WTC11 (cell line): ENCODE data around the gene SLC30A1. TPM values are rescaled to one million over a fixed set of nuclear protein-coding genes. Genes with fewer than 3 reads are reported as not detected.

ENCODE experiments used
- ATAC-seq: fragments of 200-7000 bp; cut with Tn5 transposase; 2 replicates; pipeline ENCODE4 v1.10.0; 2021; ENCODE audit warnings: mild to moderate bottlenecking, moderate library complexity
- CTCF ChIA-PET: fragments of 300-600 bp; sonication (Branson Sonifier 250); formaldehyde crosslinking; loops from one replicate; lab custom pipeline; 2021; ENCODE audit warnings: antibody characterized with exemption; lab: Charles Lee
- POLR2A ChIA-PET: fragments of 350-600 bp; sonication (Branson Sonifier 250); formaldehyde crosslinking; loops from one replicate; lab custom pipeline; 2021; ENCODE audit warnings: antibody characterized with exemption; lab: Charles Lee
- DNase-seq: peaks from one replicate; pipeline ENCODE4 v3.0.0; 2021; ENCODE audit warnings: low spot score
- H3K27ac Mint-ChIP-seq: 2 replicates; pipeline ENCODE4 v1.8.0; 2021; ENCODE audit warnings: mixed read lengths
- H3K27me3 Mint-ChIP-seq: 2 replicates; pipeline ENCODE4 v1.8.0; 2021; ENCODE audit warnings: low read depth, mild to moderate bottlenecking, moderate library complexity, mixed read lengths
- H3K36me3 Mint-ChIP-seq: 2 replicates; pipeline ENCODE4 v1.8.0; 2021; ENCODE audit warnings: mixed read lengths
- H3K4me1 Mint-ChIP-seq: 2 replicates; pipeline ENCODE4 v1.8.0; 2022; ENCODE audit warnings: mixed read lengths
- H3K4me3 Mint-ChIP-seq: 2 replicates; pipeline ENCODE4 v1.8.0; 2021; ENCODE audit warnings: mild to moderate bottlenecking, moderate library complexity, mixed read lengths
- H3K9me3 Mint-ChIP-seq: 2 replicates; pipeline ENCODE4 v1.8.0; 2021; ENCODE audit warnings: mixed read lengths
- ARID4B ChIP-seq: sonication (generic); formaldehyde crosslinking; IDR thresholded peaks from 2 replicates; pipeline ENCODE4 v1.8.0; 2023; ENCODE audit warnings: missing genetic modification reagents, mild to moderate bottlenecking, borderline replicate concordance
- EMX1 ChIP-seq: fragments of 250-450 bp; sonication (Bioruptor Pico); IDR thresholded peaks from 2 replicates; pipeline ENCODE4 v1.8.0; 2021; ENCODE audit warnings: mild to moderate bottlenecking
- ETV6 ChIP-seq: sonication (generic); formaldehyde crosslinking; IDR thresholded peaks from 2 replicates; pipeline ENCODE4 v1.8.1; 2022; ENCODE audit warnings: mild to moderate bottlenecking, missing genetic modification reagents
- GRHL2 ChIP-seq: fragments of 250-450 bp; sonication (Bioruptor Pico); IDR thresholded peaks from 2 replicates; pipeline ENCODE4 v1.8.0; 2022; ENCODE audit warnings: mild to moderate bottlenecking, moderate library complexity; ENCODE audit not compliant: insufficient replicate concordance, severe bottlenecking
- IRF1 ChIP-seq: sonication (generic); formaldehyde crosslinking; IDR thresholded peaks from 2 replicates; pipeline ENCODE4 v1.8.0; 2023; ENCODE audit warnings: missing genetic modification reagents
- NR3C1 ChIP-seq: sonication (generic); formaldehyde crosslinking; conservative IDR thresholded peaks from 2 replicates; pipeline ENCODE4 v1.8.1; 2023; ENCODE audit warnings: low read depth, mild to moderate bottlenecking, missing genetic modification reagents
- PRDM15 ChIP-seq: sonication (generic); formaldehyde crosslinking; IDR thresholded peaks from 2 replicates; pipeline ENCODE4 v1.8.0; 2022; ENCODE audit warnings: missing genetic modification reagents
- SMAD4 ChIP-seq: sonication (generic); formaldehyde crosslinking; IDR thresholded peaks from 2 replicates; pipeline ENCODE4 v1.8.0; 2022; ENCODE audit warnings: mild to moderate bottlenecking, missing genetic modification reagents
- STAT6 ChIP-seq: sonication (generic); formaldehyde crosslinking; conservative IDR thresholded peaks from 2 replicates; pipeline ENCODE4 v1.8.1; 2023; ENCODE audit warnings: mild to moderate bottlenecking, low read depth, missing genetic modification reagents, moderate library complexity
- TP53 ChIP-seq: sonication (generic); formaldehyde crosslinking; IDR thresholded peaks from 2 replicates; pipeline ENCODE4 v1.8.1; 2023; ENCODE audit warnings: mild to moderate bottlenecking, missing genetic modification reagents
- ZNF423 ChIP-seq: fragments of 250-450 bp; sonication (Bioruptor Pico); IDR thresholded peaks from 2 replicates; pipeline ENCODE4 v2.1.2; 2022; ENCODE audit warnings: mild to moderate bottlenecking, moderate library complexity
- ZNF532 ChIP-seq: fragments of 250-450 bp; sonication (Bioruptor Pico); IDR thresholded peaks from 2 replicates; pipeline ENCODE4 v1.9.0; 2021; ENCODE audit warnings: mild to moderate bottlenecking, borderline replicate concordance
- total RNA-seq: library from RNA; stranded (reverse); gene quantifications from 3 replicates; pipeline ENCODE4 v1.2.3, GENCODE V29; 2021

Gene SLC30A1
- total RNA-seq, 1 experiment from 2014 or later: 20.0 TPM

- TF ChIP-seq PRDM15 (CRISPR knock-in tag): no peak
Measured at GRCh38 chr1:211526101-211526500, 52.9 kb downstream of the SLC30A1 start (continued).

- CTCF ChIA-PET: interaction anchor here (1.6 kb wide), 1 partner anchor 49 kb away, joined by 5 read pairs; no protein-coding TSS in a partner anchor
- POLR2A ChIA-PET: no interaction called here
- H3K4me1 Mint-ChIP-seq: peaks cover 16% of the 10 kb centered on the region
- no peak for TF ChIP-seq NR3C1 (CRISPR knock-in tag)
- peak; percentile 15 for TF ChIP-seq GRHL2
- no peak for TF ChIP-seq ARID4B
- H3K27ac Mint-ChIP-seq: no peak overlapping the region
- DNase-seq (no peak), ATAC-seq (no peak)
- H3K36me3 Mint-ChIP-seq: no peaks in the 10 kb centered on the region
- no peaks in the 10 kb centered on the region for H3K9me3 Mint-ChIP-seq
- peaks cover 5% of the 10 kb centered on the region for H3K27me3 Mint-ChIP-seq
- no peak overlapping the region for H3K4me3 Mint-ChIP-seq
Measured at GRCh38 chr1:211525101-211525676, 53.8 kb downstream of the SLC30A1 start.

- POLR2A ChIA-PET: no interaction called here
- TF ChIP-seq ZNF532 (CRISPR knock-in tag): no peak
- no peak for TF ChIP-seq TP53
- no peak for TF ChIP-seq ETV6 (CRISPR knock-in tag)
- no peak for TF ChIP-seq EMX1 (CRISPR knock-in tag)
- no peak for TF ChIP-seq IRF1 (CRISPR knock-in tag)
- no peak for TF ChIP-seq STAT6 (CRISPR knock-in tag)
- TF ChIP-seq ZNF423 (CRISPR knock-in tag): no peak
- no peak for TF ChIP-seq SMAD4
- Mint-ChIP-seq H3K36me3 (no peaks in the 10 kb centered on the region), H3K4me3 (no peak overlapping the region), H3K27me3 (peaks cover 8% of the 10 kb centered on the region), H3K4me1 (peaks cover 16% of the 10 kb centered on the region), H3K27ac (no peak overlapping the region), H3K9me3 (no peaks in the 10 kb centered on the region)
- ATAC-seq: no peak
- CTCF ChIA-PET: interaction anchor here (1.2 to 2.0 kb wide), 3 partner anchors 10 to 131 kb away, joined by 4 to 8 read pairs (median 5); no protein-coding TSS in a partner anchor
- no peak for DNase-seq
Measured at GRCh38 chr1:211524521-211524920, 54.4 kb downstream of the SLC30A1 start.
